Lower lobe of right lung (tissue), 2 donors: ENCODE measurements around the gene DSE. TPM values are rescaled to one million over a fixed set of nuclear protein-coding genes. Genes with fewer than 3 reads are reported as not detected.
"Not testable (repeated sequence)": the region's sequence is repeated elsewhere in the genome, so short reads cannot be mapped to it uniquely, and the experiment has no call there.

Source experiments
- ATAC-seq, 2 donors: fragments of 200-7000 bp; cut with Tn5 transposase; one replicate each; pipeline ENCODE4 v1.9.1; 2020 to 2022; ENCODE audit warnings: mild to moderate bottlenecking in 2 of 2, moderate library complexity in 2 of 2
- DNase-seq: peaks from one replicate; pipeline ENCODE4 v3.0.0-alpha.2; 2020
- H3K27ac ChIP-seq: fragments of 200-600 bp; one replicate; pipeline ENCODE4 v1.8.0; 2022
- H3K27me3 ChIP-seq: fragments of 200-600 bp; one replicate; pipeline ENCODE4 v1.8.0; 2022; ENCODE audit warnings: low read depth
- H3K36me3 ChIP-seq: fragments of 200-600 bp; one replicate; pipeline ENCODE4 v1.8.0; 2022; ENCODE audit warnings: mild to moderate bottlenecking
- H3K4me1 ChIP-seq: fragments of 200-600 bp; one replicate; pipeline ENCODE4 v1.8.0; 2022
- H3K4me3 ChIP-seq: fragments of 200-600 bp; one replicate; pipeline ENCODE4 v1.8.0; 2022; ENCODE audit warnings: mild to moderate bottlenecking
- H3K9me3 ChIP-seq: fragments of 200-600 bp; one replicate; pipeline ENCODE4 v1.8.0; 2022
- CTCF ChIP-seq: fragments of 200-600 bp; IDR thresholded peaks from one replicate; pipeline ENCODE4 v1.8.0; 2022; ENCODE audit warnings: antibody characterized with exemption, mild to moderate bottlenecking
- intact Hi-C: fragments of 100-400 bp; cut with DNase I; formaldehyde crosslinking; loops from one replicate; pipeline ENCODE4 v1.11.0; 2022
- total RNA-seq: library from RNA; stranded (reverse); fragmentation: NEBNext Ultra II Directional; extraction: Animal tissue kit (Norgen Biotek cat#: 25700); gene quantifications from one replicate; pipeline ENCODE4 v1.2.1, GENCODE V29; 2021
- donor health status: DM: no; HTN: yes; CAD: no; lungs with severe emphysema.

DSE gene
- total RNA-seq, 1 donor from 2014 or later = 59.7 TPM

GRCh38 chr6:116327803-116328527 is 42.8 kb upstream of the DSE start:
- no peaks in the 10 kb centered on the region for H3K36me3 ChIP-seq
- intact Hi-C loops = no loop called here
- H3K4me3 ChIP-seq = no peak overlapping the region
- no peaks in the 10 kb centered on the region for H3K27me3 ChIP-seq
- ATAC-seq = peak in 1 of 2 donors; percentile 26
- DNase-seq = no peak
- H3K4me1 ChIP-seq = peaks cover 13% of the 10 kb centered on the region
- peak overlapping the region; percentile 15 for H3K27ac ChIP-seq
- TF ChIP-seq CTCF = no peak
- no peaks in the 10 kb centered on the region for H3K9me3 ChIP-seq

- Histone ChIP-seq H3K4me3 (no peak overlapping the region), H3K27ac (peak overlapping the region; percentile 15), H3K9me3 (no peaks in the 10 kb centered on the region), H3K27me3 (no peaks in the 10 kb centered on the region), H3K36me3 (no peaks in the 10 kb centered on the region), H3K4me1 (peaks cover 13% of the 10 kb centered on the region)
- no peak for DNase-seq
- no peak for TF ChIP-seq CTCF
- ATAC-seq = peak in 1 of 2 donors; percentile 26
- intact Hi-C loops = no loop called here
These were observed 42.2 kb upstream of the DSE start for GRCh38 chr6:116328528-116328903.

- H3K4me3 ChIP-seq = no peak overlapping the region
- H3K27ac ChIP-seq = peak overlapping the region; percentile 15
- peaks cover 13% of the 10 kb centered on the region for H3K4me1 ChIP-seq
- H3K36me3 ChIP-seq = no peaks in the 10 kb centered on the region
- intact Hi-C loops = no loop called here
- H3K9me3 ChIP-seq = no peaks in the 10 kb centered on the region
- ATAC-seq (no peak), DNase-seq (no peak)
- no peaks in the 10 kb centered on the region for H3K27me3 ChIP-seq
- no peak for TF ChIP-seq CTCF
These were observed 41.6 kb upstream of the DSE start for GRCh38 chr6:116329156-116329555.

GRCh38 chr6:116330511-116330910 is 40.2 kb upstream of the DSE start:
- Histone ChIP-seq H3K27ac (no peak overlapping the region), H3K27me3 (no peaks in the 10 kb centered on the region), H3K9me3 (no peaks in the 10 kb centered on the region), H3K4me1 (peaks cover 13% of the 10 kb centered on the region), H3K36me3 (no peaks in the 10 kb centered on the region), H3K4me3 (no peak overlapping the region)
- TF ChIP-seq CTCF = no peak
- DNase-seq = no peak
- intact Hi-C loops = no loop called here
- no peak for ATAC-seq

GRCh38 chr6:116332096-116332495 is 38.7 kb upstream of the DSE start:
- no peak for TF ChIP-seq CTCF
- Histone ChIP-seq H3K4me1 (peaks cover 8% of the 10 kb centered on the region), H3K4me3 (no peak overlapping the region), H3K9me3 (no peaks in the 10 kb centered on the region), H3K27ac (no peak overlapping the region), H3K27me3 (no peaks in the 10 kb centered on the region), H3K36me3 (no peaks in the 10 kb centered on the region)
- intact Hi-C loops = no loop called here
- DNase-seq (no peak), ATAC-seq (no peak)

- H3K4me3 ChIP-seq, H3K4me1 ChIP-seq, DNase-seq, H3K36me3 ChIP-seq, ATAC-seq, H3K27me3 ChIP-seq, H3K9me3 ChIP-seq, H3K27ac ChIP-seq, intact Hi-C loops: not testable (repeated sequence)
These were observed 35.9 kb upstream of the DSE start for GRCh38 chr6:116334638-116335409.
